HEK293T (cell line): ENCODE measurements around the gene LIMK1.

Experiments used
- BHLHE40 ChIP-seq: fragments of 450-650 bp; IDR thresholded peaks from 2 replicates; pipeline ENCODE4 v1.6.1; 2016; ENCODE audit warnings: mild to moderate bottlenecking, moderate library complexity, borderline replicate concordance
- ELF4 ChIP-seq: fragments of 450-650 bp; IDR thresholded peaks from 2 replicates; pipeline ENCODE4 v1.6.1; 2017; ENCODE audit warnings: antibody characterized with exemption
- FOXA1 ChIP-seq: fragments of 450-650 bp; IDR thresholded peaks from 2 replicates; pipeline ENCODE4 v1.6.1; 2016; ENCODE audit warnings: mild to moderate bottlenecking
- FOXK2 ChIP-seq: fragments of 450-650 bp; IDR thresholded peaks from 2 replicates; pipeline ENCODE4 v1.6.1; 2016; ENCODE audit warnings: mild to moderate bottlenecking
- FOXM1 ChIP-seq: fragments of 450-650 bp; IDR thresholded peaks from 2 replicates; pipeline ENCODE4 v1.6.1; 2017; ENCODE audit warnings: mild to moderate bottlenecking, borderline replicate concordance
- LEF1 ChIP-seq: fragments of 450-650 bp; IDR thresholded peaks from 2 replicates; pipeline ENCODE4 v1.6.1; 2017; ENCODE audit warnings: mild to moderate bottlenecking, borderline replicate concordance
- NFRKB ChIP-seq: fragments of 450-650 bp; IDR thresholded peaks from 2 replicates; pipeline ENCODE4 v1.6.1; 2016; ENCODE audit warnings: mild to moderate bottlenecking, moderate library complexity
- SP1 ChIP-seq: fragments of 450-650 bp; IDR thresholded peaks from 2 replicates; pipeline ENCODE4 v1.6.1; 2017

DNA sequence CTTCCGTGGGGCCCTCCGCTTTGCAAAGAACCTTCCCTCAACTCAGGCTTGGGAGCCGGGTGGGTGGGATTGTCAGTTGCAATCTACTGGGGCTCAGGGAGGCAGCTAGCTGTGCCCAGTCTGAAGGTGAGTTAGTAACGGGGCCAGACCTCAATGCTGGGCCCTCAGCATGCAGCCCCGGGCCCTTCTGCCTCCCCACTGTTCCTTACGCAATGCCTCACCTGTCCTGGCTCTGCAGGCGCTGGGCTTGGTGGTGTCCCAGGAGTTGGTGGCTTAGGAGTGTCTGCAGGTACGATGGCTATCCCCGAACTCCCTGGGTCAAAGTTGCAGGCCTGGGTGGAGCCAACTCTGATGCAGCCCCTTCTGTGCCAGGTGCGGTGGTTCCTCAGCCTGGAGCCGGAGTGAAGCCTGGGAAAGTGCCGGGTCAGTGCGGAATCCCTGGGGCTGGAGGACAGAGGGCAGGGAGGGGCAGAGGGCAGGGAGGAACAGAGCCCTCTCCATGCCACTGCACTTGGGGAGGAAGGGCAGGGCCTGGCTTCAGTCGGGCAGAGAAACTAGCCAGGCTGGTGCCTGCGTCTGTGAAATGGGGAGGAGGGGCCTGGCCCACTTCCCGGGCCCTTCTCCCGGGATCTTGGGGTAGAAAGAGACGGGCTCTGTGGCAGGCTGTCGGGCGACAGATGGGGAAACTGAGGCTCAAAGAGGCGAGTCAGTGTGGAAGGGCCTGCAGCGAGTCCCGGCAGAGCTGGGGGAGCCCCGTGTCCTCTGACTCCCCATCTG is 40.7 kb upstream of the LIMK1 start:
- TF ChIP-seq NFRKB (no peak), ELF4 (no peak), LEF1 (no peak), FOXK2 (no peak), BHLHE40 (no peak), FOXM1 (no peak), SP1 (no peak), FOXA1 (no peak)
